Activated naive CD4-positive, alpha-beta T cell treated with anti-CD3 and anti-CD28 coated beads for 36 hours (primary cell): Measurements from ENCODE around the gene MYO10. TPM values are rescaled to one million over a fixed set of nuclear protein-coding genes. Genes with fewer than 3 reads are reported as not detected.
"Not testable (repeated sequence)": the region's sequence is repeated elsewhere in the genome, so short reads cannot be mapped to it uniquely, and the experiment has no call there.

ENCODE experiments used
- CTCF ChIA-PET: fragments of 350-600 bp; sonication (Branson Sonifier 250); formaldehyde crosslinking; loops from one replicate; lab custom pipeline; 2021; ENCODE audit warnings: antibody characterized with exemption; lab: Charles Lee
- DNase-seq: peaks from one replicate; pipeline ENCODE4 v3.0.0-alpha.2; 2020
- H3K27ac Mint-ChIP-seq: one replicate; pipeline ENCODE4 v1.8.0; 2021; ENCODE audit warnings: mild to moderate bottlenecking, mixed read lengths
- H3K27me3 Mint-ChIP-seq: one replicate; pipeline ENCODE4 v1.8.0; 2021; ENCODE audit warnings: low read depth, mixed read lengths
- H3K36me3 Mint-ChIP-seq: one replicate; pipeline ENCODE4 v1.8.0; 2021; ENCODE audit warnings: low read depth, mixed read lengths
- H3K4me1 Mint-ChIP-seq: one replicate; pipeline ENCODE4 v1.8.0; 2021; ENCODE audit warnings: low read depth, mixed read lengths
- H3K4me3 Mint-ChIP-seq: one replicate; pipeline ENCODE4 v1.8.0; 2021; ENCODE audit warnings: mild to moderate bottlenecking, moderate library complexity, mixed read lengths
- H3K9me3 Mint-ChIP-seq: one replicate; pipeline ENCODE4 v1.8.0; 2021; ENCODE audit warnings: mixed read lengths
- intact Hi-C: fragments of 100-400 bp; cut with micrococcal nuclease; formaldehyde crosslinking; loops from one replicate; pipeline ENCODE4 v1.15.1; 2023
- total RNA-seq, 2 experiments: library from RNA; stranded (reverse); gene quantifications; one replicate each; pipeline ENCODE4 v1.2.3, GENCODE V29; 2021

Gene MYO10
- total RNA-seq, 2 experiments from 2014 or later = 0.05 to 0.27 TPM

DNA sequence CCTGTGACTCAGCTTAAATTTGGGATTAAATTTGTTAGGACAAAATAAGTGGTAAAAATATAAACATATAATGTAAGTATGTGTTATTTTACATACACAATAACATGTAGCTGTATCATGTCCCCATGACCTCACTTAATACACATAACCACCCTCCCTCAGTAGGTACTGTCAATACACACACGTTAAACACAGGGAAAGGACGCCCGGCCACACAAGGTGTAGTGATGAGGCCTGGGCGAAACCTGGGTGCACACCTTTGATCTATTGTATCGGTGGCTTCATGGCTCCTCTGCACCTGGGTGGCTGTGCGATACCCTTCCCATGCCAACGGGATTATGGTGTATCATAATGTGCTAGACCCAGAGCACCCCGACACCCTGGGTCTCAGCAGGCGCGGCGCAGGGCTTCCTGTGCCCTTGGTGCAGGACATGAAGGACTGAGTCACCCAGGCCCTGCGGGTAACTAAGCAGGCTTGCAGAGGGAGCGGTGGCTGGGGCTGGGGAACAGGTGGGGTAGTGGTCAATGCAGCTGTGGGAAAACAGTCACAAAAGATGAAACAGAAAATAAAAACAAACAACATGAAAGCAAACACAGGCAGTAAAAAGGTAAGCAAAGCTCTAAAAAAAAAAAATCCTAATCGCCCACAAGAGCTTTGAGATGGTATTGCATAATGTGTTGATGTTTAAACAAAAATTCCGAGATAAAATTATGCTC is 191.8 kb downstream of the MYO10 start:
- CTCF ChIA-PET = interaction anchor here (1.5 kb wide), 1 partner anchor 158 kb away, joined by 3 read pairs; no protein-coding TSS in a partner anchor
- Mint-ChIP-seq H3K36me3 (no peaks in the 10 kb centered on the region), H3K4me1 (no peaks in the 10 kb centered on the region), H3K9me3 (no peaks in the 10 kb centered on the region), H3K27ac (no peak overlapping the region), H3K27me3 (peaks cover 15% of the 10 kb centered on the region), H3K4me3 (no peak overlapping the region)
- DNase-seq = no peak
- intact Hi-C loops = no loop called here

DNA sequence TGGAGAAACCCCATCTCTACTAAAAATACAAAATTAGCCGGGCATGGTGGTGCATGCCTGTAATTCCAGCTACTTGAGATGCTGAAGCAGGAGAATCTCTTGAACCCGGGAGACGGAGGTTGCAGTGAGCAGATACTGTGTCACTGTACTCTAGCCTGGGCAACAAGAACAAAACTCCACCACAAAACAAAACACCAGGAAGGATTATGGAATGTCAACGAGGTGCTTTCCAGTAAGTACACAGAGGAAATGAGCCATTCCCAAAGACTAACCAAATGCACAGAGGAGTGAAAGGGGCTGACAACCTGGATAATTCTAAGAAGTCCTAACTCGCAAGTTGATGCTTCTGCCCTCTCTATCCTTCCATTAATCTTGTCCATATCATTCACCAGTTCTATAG is 193.2 kb downstream of the MYO10 start:
- Mint-ChIP-seq H3K36me3 (no peaks in the 10 kb centered on the region), H3K4me3 (no peak overlapping the region), H3K9me3 (no peaks in the 10 kb centered on the region), H3K27me3 (peaks cover 16% of the 10 kb centered on the region), H3K4me1 (no peaks in the 10 kb centered on the region), H3K27ac (no peak overlapping the region)
- CTCF ChIA-PET = interaction anchor here (0.6 to 1.5 kb wide), 2 partner anchors 62 to 157 kb away, joined by 3 to 5 read pairs; no protein-coding TSS in a partner anchor
- DNase-seq = no peak
- intact Hi-C loops = no loop called here

DNA sequence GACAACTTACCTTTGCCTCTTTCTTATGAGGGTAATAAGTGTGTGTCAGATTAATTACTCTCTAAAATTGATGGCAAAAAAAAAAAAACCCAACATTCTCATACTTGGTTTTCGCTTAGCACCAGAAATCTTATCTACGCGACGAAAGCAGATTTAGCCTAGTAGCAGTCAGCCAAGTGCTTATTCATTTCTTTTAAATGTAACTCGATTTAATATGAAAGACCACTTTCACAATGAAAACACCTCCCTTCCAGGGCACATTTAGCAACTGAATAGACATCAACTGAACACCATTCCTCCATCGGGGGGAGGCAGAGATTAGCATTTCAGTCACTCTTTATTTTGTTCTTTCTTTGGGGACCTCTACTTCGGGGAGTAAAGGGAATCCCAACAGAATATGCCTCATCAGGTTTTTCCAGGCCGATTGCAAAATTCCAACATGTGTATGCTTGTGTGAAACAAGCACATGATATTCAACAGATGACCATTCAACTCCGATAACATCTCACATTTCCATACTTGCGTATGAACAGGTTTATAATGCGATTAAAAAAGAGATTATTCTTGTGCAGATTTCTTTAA is 195.2 kb downstream of the MYO10 start:
- no peaks in the 10 kb centered on the region for H3K9me3 Mint-ChIP-seq
- no peak overlapping the region for H3K4me3 Mint-ChIP-seq
- intact Hi-C loops = no loop called here
- DNase-seq = no peak
- H3K36me3 Mint-ChIP-seq = no peaks in the 10 kb centered on the region
- peaks cover 21% of the 10 kb centered on the region for H3K27me3 Mint-ChIP-seq
- H3K27ac Mint-ChIP-seq = no peak overlapping the region
- CTCF ChIA-PET = no interaction called here
- H3K4me1 Mint-ChIP-seq = no peaks in the 10 kb centered on the region

DNA sequence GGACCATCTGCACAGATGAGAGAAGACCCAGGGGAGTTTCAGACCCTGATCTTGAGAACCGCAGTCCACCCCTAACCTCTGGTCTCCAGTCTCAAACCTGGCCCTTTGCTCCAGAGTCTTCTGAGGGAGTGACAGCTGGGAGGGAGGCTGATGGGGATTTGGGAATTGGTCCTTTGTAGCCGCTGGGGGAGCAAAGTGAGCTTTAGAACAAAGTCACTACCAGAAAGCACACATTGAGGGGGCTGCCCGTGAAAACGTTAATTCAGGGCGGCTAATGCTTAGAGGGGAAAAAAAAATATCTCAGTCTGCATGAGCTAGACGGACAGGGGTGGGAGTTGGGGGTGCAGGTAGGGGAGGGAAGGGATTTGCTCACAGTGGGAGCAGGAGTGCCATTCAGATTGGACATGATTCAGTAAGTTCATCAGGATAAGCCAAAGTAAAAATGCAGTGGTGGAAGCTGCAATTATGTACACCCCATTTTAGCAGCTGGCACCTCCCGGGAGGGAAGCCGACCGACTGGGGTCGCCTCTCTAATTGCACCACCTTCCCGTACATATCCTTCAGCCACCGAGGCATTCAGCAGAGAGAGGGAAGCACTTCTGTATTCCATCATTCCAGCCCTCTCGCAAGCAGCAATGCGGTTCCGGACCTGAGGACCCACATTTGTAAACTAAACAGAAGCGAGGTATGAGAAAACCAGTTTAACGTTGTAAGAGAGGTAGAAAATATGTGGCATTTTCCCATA is 195.8 kb downstream of the MYO10 start:
- intact Hi-C loops = no loop called here
- Mint-ChIP-seq H3K27ac (no peak overlapping the region), H3K9me3 (no peaks in the 10 kb centered on the region), H3K4me1 (no peaks in the 10 kb centered on the region), H3K4me3 (no peak overlapping the region), H3K27me3 (peaks cover 21% of the 10 kb centered on the region), H3K36me3 (no peaks in the 10 kb centered on the region)
- DNase-seq = no peak
- CTCF ChIA-PET = no interaction called here

DNA sequence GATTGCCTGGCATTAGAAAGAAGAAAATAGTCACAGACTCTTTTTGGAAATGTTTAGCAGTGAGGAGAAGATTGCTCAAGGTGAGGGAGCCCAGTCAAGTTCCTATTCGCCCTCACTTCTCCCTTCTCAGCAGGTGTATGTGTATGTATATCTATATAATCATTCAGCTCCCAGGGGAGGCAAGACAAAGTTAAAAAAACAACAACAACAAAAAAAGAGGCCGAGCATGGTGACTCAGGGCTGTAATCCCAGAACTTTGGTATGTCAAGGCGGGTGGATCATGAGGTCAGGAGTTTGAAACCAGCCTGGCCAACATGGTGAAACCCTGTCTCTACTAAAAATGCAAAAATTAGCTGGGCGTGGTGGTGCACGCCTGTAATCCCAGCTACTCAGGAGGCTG is 197.7 kb downstream of the MYO10 start:
- H3K4me1 Mint-ChIP-seq, H3K4me3 Mint-ChIP-seq, H3K36me3 Mint-ChIP-seq, intact Hi-C loops, DNase-seq, H3K27ac Mint-ChIP-seq, CTCF ChIA-PET, H3K9me3 Mint-ChIP-seq: not testable (repeated sequence)
- H3K27me3 Mint-ChIP-seq = peaks cover 21% of the 10 kb centered on the region

DNA sequence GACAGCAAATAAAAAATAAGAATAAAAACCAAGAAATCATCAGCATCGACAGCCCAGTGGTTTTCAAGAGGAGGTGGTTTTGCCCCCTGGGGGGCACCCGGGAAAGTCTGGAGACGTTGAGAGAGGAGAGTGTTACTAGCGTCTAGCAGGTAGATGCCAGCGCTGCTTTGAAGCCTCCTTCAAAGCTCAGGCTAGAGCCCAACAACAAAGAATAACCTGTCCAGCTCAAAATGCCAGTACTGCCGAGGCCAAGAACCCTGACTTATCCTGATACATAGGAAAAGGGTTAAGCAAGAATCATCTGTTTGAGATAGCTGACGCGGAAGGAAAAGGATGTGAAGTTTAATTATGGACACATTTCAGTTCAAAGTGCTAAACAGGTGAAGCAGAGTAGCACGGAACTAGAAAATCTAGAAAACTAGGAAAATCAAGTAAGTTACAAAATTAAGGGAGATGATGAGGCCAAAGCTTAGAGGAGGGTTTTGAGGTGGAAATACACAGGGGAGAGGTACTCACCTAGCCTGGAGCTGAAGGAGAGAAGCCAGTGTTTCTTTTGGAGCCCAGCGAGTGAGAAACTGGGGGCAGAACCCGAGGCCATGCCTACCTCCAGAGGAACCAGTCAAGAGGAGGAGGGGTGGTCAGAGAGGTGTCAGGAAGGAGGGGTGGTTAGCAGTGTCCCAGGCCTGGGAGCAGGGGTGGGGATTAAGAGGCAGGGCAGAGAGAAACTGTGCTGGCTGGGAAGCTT is 198.3 kb downstream of the MYO10 start:
- no peak overlapping the region for H3K27ac Mint-ChIP-seq
- CTCF ChIA-PET = no interaction called here
- H3K4me1 Mint-ChIP-seq = no peaks in the 10 kb centered on the region
- H3K4me3 Mint-ChIP-seq = no peak overlapping the region
- H3K27me3 Mint-ChIP-seq = peaks cover 21% of the 10 kb centered on the region
- no peak for DNase-seq
- H3K9me3 Mint-ChIP-seq = no peaks in the 10 kb centered on the region
- H3K36me3 Mint-ChIP-seq = no peaks in the 10 kb centered on the region
- intact Hi-C loops = no loop called here

DNA sequence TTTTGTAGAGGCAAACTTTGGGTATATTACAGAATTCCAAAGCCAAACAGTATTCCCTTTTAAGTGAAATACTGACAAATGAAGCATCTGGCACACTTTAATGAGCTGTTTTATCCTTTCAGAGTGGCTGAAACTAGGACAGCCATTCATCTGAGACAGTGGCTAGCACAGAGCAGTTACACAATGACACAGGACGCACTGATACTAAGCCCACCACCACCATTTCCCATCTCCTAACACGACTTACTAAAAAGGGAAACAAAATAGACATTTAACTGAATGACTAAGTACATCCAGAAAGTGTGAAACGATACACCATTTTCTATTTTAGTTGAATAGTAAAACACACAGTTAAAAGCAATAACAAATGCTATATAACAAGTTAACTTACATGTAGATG is 198.9 kb downstream of the MYO10 start:
- no peak overlapping the region for H3K27ac Mint-ChIP-seq
- no peaks in the 10 kb centered on the region for H3K9me3 Mint-ChIP-seq
- H3K4me3 Mint-ChIP-seq = no peak overlapping the region
- no peaks in the 10 kb centered on the region for H3K4me1 Mint-ChIP-seq
- no peaks in the 10 kb centered on the region for H3K36me3 Mint-ChIP-seq
- intact Hi-C loops = no loop called here
- peaks cover 21% of the 10 kb centered on the region for H3K27me3 Mint-ChIP-seq
- DNase-seq = no peak
- CTCF ChIA-PET = no interaction called here

DNA sequence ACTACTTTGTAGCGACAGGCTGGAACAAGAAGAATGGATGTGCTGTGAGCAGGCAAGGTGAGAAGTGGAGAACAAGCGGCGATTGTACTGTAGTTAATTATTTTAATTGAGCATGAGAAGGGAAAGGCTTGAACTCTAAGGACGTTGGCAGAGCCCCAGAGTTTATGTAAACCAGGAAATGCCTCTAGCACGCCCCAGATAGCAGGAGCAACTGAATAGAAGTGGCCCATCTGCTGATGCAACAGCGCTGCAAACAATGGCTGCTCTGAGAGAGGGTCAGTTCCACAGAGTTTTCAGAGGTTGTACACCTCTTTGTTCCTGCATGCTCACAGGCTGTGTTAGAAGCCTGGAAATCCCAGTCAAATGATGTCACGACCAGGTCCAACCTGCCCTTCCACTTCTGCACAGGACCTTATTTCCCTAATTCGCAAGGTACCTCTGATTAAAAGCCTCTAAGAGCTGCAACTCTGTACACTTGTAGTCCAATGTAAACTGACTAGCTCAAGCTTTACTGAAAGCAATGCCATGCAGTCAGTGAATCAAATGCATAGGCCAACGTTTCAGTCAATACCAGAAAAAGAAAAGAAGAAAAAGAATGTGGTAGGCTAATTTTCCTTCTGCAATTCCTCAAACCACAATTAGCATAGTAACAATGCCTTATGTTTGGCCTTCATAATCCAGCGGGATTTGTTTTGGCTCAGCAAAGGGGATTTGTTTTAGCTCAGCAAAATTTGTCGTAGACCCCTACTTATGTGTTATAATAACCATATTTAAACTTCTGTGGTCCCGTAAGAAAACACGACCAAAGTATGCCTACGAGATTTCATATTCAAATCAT is 199.7 kb downstream of the MYO10 start:
- Mint-ChIP-seq H3K27ac (no peak overlapping the region), H3K9me3 (no peaks in the 10 kb centered on the region), H3K36me3 (no peaks in the 10 kb centered on the region), H3K4me1 (no peaks in the 10 kb centered on the region), H3K4me3 (no peak overlapping the region), H3K27me3 (peaks cover 21% of the 10 kb centered on the region)
- intact Hi-C loops = no loop called here
- no peak for DNase-seq
- CTCF ChIA-PET = no interaction called here

DNA sequence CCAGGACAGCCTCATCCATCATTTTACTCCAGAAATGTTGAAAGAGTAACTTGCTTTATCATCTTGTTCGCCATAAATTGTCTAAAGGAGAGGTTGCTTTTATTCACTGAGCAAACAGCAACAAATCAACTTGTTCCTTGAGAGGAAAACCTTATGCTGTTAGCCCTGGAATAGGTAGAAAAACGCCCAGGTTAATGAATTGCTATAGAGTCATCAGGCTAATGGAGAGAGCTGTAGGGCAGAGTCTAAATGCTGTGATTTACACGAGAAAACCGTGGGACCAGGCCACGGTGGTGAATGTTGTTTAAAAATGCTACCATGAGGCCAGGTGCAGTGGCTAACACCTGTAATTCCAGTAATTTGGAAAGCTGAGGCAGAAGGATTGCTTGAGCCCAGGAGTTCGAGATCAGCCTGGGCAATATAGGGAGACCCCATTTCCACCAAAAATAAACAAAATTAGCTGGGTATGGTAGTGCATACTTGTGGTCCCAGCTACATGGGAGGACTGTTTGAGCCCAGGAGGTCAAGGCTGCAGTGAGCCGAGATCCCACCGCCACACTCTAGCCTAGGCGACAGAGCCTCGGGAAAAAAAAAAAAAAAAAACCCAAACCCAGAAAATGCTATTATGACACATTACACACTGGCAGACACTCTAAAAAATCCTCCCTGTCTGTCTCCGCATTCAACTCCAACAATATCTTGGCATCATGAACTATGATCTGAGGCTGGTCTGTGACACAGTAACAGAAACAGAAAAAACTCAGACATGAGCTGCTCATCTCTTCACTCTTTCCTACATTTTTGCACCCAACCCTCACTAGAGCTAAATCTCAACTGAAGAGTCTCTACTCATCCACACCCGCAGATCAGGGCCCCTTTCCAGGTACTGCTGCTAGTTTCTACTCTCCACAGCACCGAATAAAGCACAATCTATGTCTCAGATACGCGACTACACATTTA is 200.7 kb downstream of the MYO10 start:
- no peaks in the 10 kb centered on the region for H3K36me3 Mint-ChIP-seq
- H3K4me3 Mint-ChIP-seq = no peak overlapping the region
- CTCF ChIA-PET = interaction anchor here (0.5 kb wide), 1 partner anchor 574 kb away, joined by 3 read pairs; no protein-coding TSS in a partner anchor
- no peaks in the 10 kb centered on the region for H3K4me1 Mint-ChIP-seq
- intact Hi-C loops = no loop called here
- no peaks in the 10 kb centered on the region for H3K9me3 Mint-ChIP-seq
- H3K27me3 Mint-ChIP-seq = peaks cover 15% of the 10 kb centered on the region
- no peak for DNase-seq
- no peak overlapping the region for H3K27ac Mint-ChIP-seq

DNA sequence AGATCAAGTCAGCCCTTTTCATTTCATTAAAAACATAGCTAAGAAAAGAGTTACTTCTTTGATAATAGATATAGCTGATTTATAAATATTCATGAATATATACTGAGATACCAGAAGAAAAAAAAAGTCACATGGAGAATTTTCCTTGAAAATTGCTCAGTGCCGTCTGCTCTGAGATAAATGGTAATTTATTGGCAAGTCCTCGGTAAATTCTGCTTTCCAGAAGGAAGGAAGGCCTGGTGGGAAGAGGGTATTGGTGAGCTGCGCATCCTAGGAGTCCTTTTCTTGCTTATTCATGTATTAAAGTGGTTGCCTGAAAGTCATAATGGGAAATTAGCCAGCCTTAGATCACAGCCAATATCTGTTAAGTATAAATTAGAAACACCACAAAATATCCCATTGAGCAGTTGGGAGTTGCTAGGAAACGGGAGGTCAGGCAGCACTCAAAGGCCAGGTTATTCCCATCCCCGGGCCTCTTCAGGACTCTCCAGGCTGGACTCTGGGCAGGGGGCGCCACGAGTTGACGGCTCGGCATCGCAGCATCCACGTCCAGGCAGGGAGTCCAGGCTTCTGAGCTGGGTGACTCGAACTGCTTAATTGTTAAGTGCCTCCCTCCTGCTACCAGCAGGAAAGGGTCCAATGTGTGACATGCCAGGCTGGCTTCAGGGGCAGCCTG is 202.6 kb downstream of the MYO10 start:
- Mint-ChIP-seq H3K9me3 (no peaks in the 10 kb centered on the region), H3K36me3 (no peaks in the 10 kb centered on the region), H3K27ac (no peak overlapping the region), H3K4me3 (no peak overlapping the region), H3K27me3 (peaks cover 7% of the 10 kb centered on the region), H3K4me1 (no peaks in the 10 kb centered on the region)
- DNase-seq = no peak
- CTCF ChIA-PET = interaction anchor here (0.6 to 1.3 kb wide), 2 partner anchors 243 to 1699 kb away, joined by 3 read pairs; no protein-coding TSS in a partner anchor
- intact Hi-C loops = no loop called here
